ENCODE measurements around the gene FBXW11. TPM values are rescaled to one million over a fixed set of nuclear protein-coding genes. Genes with fewer than 3 reads are reported as not detected.

The FBXW11 gene
- total RNA-seq, 1 donor, result 64.8 TPM

DNA sequence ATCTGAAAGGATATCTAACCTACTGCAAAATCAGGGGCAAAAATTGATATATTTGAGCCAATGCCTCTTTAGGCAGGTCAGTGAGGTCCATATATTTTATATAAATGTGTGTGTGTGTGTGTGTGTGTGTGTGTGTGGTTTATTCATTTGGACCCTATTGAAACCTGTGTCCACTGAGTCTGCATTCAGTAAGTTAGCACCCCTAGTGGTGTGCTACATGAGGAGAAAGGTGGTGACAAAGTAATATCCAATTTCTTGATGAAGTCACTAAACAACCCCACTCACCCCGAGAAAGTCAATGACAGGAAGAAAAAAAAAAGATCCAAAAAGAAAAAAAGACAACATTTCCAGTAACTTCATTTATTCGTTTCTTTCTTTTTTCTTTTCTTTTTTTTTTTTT lies 4.1 kb downstream of the FBXW11 start:
- DNase-seq (ENCODE audit: low read depth), result peak; percentile 25
- no peak overlapping the region for H3K4me3 ChIP-seq (ENCODE audit: low read depth, low read length)
- TF ChIP-seq, protein P1, sequence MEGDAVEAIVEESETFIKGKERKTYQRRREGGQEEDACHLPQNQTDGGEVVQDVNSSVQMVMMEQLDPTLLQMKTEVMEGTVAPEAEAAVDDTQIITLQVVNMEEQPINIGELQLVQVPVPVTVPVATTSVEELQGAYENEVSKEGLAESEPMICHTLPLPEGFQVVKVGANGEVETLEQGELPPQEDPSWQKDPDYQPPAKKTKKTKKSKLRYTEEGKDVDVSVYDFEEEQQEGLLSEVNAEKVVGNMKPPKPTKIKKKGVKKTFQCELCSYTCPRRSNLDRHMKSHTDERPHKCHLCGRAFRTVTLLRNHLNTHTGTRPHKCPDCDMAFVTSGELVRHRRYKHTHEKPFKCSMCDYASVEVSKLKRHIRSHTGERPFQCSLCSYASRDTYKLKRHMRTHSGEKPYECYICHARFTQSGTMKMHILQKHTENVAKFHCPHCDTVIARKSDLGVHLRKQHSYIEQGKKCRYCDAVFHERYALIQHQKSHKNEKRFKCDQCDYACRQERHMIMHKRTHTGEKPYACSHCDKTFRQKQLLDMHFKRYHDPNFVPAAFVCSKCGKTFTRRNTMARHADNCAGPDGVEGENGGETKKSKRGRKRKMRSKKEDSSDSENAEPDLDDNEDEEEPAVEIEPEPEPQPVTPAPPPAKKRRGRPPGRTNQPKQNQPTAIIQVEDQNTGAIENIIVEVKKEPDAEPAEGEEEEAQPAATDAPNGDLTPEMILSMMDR (IDR thresholded peaks at IDR 0.05; ENCODE audit: insufficient read depth, low read length), result peak; percentile 63

DNA sequence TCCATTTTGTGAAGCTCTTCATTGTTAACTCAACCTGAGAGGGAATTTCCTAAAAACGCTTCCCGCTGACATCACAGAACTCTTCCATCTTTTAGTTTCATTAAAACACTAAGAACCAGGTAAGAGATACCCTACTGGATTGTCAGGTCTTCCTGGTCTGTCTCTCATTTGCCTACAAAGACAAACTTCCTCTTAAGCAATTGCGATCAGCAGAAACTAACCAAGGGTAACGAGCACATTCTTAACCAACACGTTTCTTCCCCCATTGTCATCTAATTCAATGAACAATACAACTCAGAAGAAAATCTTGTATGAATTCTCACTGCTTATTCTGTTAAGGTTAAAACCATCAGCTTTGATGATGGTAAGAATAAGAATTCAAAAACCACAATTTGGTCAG lies 6.6 kb downstream of the FBXW11 start:
- TF ChIP-seq, protein P1 (IDR thresholded peaks at IDR 0.05; ENCODE audit: insufficient read depth, low read length), result no peak
- DNase-seq (ENCODE audit: low read depth), result no peak
- H3K4me3 ChIP-seq (ENCODE audit: low read depth, low read length), result no peak overlapping the region

DNA sequence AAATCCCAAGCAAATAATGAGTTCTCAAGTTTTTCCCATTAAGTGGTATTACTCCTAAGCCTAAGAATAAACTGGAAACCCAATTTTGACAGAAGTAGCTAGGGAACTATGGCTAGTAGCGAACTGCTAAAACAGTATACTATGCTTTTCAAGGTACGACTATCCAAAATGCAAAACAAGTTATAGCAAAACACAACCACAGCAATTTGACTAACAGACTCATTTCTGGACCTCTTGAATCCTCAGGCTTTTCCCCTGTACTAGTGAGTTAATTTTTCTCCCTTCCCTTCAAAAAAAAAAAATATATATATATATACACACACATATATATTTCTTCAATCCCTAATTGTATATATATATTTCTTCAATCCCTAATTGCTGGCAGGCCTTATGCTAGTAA lies 7.3 kb downstream of the FBXW11 start:
- no peak overlapping the region for H3K4me3 ChIP-seq (ENCODE audit: low read depth, low read length)
- DNase-seq (ENCODE audit: low read depth), result no peak
- TF ChIP-seq, protein P1 (IDR thresholded peaks at IDR 0.05; ENCODE audit: insufficient read depth, low read length), result no peak

DNA sequence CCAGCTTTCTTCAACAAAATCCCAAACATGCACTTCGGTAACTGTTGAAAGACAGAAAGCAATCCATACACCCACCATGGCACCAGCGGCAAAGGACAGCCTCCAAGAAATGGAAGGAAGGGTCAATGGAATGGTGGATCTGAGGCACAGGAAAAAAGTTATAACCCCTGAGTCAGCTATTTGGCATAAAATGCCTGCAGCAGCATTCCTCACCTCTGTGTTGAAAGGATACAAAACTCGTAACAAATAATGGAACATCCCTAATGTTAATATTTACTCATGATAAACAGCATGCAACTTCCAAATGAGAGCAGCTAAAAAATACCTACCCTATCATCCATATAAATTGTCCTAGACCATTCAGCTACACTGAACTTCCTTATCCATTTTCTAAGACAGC lies 9.4 kb downstream of the FBXW11 start:
- no peak for DNase-seq (ENCODE audit: low read depth)
- TF ChIP-seq, protein P1 (IDR thresholded peaks at IDR 0.05; ENCODE audit: insufficient read depth, low read length), result no peak
- no peak overlapping the region for H3K4me3 ChIP-seq (ENCODE audit: low read depth, low read length)

DNA sequence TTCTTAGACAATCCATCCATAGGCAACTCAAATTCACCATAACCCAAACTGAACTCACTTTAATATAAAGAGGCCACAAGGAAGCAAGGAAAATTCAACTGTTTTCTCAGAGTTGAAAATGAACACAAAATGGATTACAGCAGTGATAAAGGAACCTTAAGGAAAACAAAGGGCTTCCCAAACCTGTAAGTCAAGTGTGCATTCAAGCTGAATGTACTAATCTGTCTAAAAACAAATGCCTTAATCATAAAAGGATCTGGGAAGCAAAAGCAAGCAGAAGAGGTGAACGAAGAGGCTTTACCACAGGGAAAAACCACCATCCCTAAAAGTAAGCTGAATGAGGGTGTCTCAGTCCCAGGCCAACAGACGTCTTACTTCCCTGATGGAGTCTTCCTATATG lies 13.6 kb downstream of the FBXW11 start:
- no peak for DNase-seq (ENCODE audit: low read depth)
- TF ChIP-seq, protein P1 (IDR thresholded peaks at IDR 0.05; ENCODE audit: insufficient read depth, low read length), result no peak
- no peak overlapping the region for H3K4me3 ChIP-seq (ENCODE audit: low read depth, low read length)

DNA sequence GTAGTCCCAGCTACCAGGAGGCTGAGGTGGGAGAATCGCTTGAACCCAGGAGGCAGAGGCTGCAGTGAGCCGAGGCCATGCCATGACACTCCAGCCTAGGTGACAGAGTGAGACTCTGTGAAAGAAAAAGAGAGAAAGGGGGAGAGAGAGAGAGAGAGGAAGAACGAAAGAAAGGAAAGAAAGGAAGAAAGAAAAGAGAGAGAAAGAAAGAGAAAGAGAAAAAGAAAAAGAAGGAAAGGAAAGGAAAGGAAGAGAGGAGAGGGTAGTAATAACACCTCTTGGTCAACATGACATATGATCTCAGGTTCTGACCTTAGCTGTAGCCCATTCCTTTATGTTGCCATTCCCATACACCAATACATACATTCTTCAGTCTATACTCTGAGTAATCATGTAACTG lies 14.1 kb downstream of the FBXW11 start:
- H3K4me3 ChIP-seq (ENCODE audit: low read depth, low read length), result no peak overlapping the region
- DNase-seq (ENCODE audit: low read depth), result no peak
- TF ChIP-seq, protein P1 (IDR thresholded peaks at IDR 0.05; ENCODE audit: insufficient read depth, low read length), result no peak

DNA sequence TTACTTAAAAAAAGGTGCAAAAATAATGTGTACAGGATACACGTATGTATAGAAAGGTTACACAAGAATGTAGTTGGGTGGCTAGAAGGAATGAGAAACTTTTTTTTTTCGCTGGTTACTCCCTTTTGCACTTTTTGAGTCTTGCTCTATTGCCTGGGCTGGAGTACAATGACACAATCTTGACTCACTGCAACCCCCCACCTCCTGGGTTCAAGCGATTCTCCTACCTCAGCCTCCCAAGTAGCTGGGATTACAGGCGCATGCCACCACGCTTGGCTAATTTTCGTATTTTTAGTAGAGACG lies 15.8 kb downstream of the FBXW11 start:
- no peak for DNase-seq (ENCODE audit: low read depth)
- no peak overlapping the region for H3K4me3 ChIP-seq (ENCODE audit: low read depth, low read length)
- TF ChIP-seq, protein P1 (IDR thresholded peaks at IDR 0.05; ENCODE audit: insufficient read depth, low read length), result no peak
